ENCODE measurements around the gene PPP1R15B. TPM values are rescaled to one million over a fixed set of nuclear protein-coding genes. Genes with fewer than 3 reads are reported as not detected.
A peak's percentile ranks its signal among the peaks of the same experiment; 100 is the strongest.

Gene PPP1R15B
- total RNA-seq, 1 donor from 2014 or later, result 42.1 TPM

GRCh38 chr1:204447190-204447589, 35.6 kb upstream of the PPP1R15B start:
- H3K27me3 ChIP-seq (ENCODE audit: control insufficient read depth, insufficient read depth, low read length), result no peaks in the 10 kb centered on the region
- no peak for DNase-seq (ENCODE audit: low read depth)
- no peaks in the 10 kb centered on the region for H3K36me3 ChIP-seq (ENCODE audit: control insufficient read depth, insufficient read depth, low read length)
- TF ChIP-seq, protein P1, sequence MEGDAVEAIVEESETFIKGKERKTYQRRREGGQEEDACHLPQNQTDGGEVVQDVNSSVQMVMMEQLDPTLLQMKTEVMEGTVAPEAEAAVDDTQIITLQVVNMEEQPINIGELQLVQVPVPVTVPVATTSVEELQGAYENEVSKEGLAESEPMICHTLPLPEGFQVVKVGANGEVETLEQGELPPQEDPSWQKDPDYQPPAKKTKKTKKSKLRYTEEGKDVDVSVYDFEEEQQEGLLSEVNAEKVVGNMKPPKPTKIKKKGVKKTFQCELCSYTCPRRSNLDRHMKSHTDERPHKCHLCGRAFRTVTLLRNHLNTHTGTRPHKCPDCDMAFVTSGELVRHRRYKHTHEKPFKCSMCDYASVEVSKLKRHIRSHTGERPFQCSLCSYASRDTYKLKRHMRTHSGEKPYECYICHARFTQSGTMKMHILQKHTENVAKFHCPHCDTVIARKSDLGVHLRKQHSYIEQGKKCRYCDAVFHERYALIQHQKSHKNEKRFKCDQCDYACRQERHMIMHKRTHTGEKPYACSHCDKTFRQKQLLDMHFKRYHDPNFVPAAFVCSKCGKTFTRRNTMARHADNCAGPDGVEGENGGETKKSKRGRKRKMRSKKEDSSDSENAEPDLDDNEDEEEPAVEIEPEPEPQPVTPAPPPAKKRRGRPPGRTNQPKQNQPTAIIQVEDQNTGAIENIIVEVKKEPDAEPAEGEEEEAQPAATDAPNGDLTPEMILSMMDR (IDR thresholded peaks at IDR 0.05; ENCODE audit: insufficient read depth, low read length, poor library complexity, severe bottlenecking), result no peak
- no peak overlapping the region for H3K4me3 ChIP-seq (ENCODE audit: low read depth, low read length)

GRCh38 chr1:204446413-204447111, 34.9 kb upstream of the PPP1R15B start:
- TF ChIP-seq, protein P1 (IDR thresholded peaks at IDR 0.05; ENCODE audit: insufficient read depth, low read length, poor library complexity, severe bottlenecking), result peak; percentile 80
- DNase-seq (ENCODE audit: low read depth), result no peak
- Histone ChIP-seq H3K36me3 (ENCODE audit: control insufficient read depth, insufficient read depth, low read length) (no peaks in the 10 kb centered on the region), H3K4me3 (ENCODE audit: low read depth, low read length) (no peak overlapping the region), H3K27me3 (ENCODE audit: control insufficient read depth, insufficient read depth, low read length) (no peaks in the 10 kb centered on the region)

GRCh38 chr1:204445860-204446412, 34.3 kb upstream of the PPP1R15B start:
- H3K27me3 ChIP-seq (ENCODE audit: control insufficient read depth, insufficient read depth, low read length), result no peaks in the 10 kb centered on the region
- no peak overlapping the region for H3K4me3 ChIP-seq (ENCODE audit: low read depth, low read length)
- TF ChIP-seq, protein P1 (IDR thresholded peaks at IDR 0.05; ENCODE audit: insufficient read depth, low read length, poor library complexity, severe bottlenecking), result peak; percentile 57
- DNase-seq (ENCODE audit: low read depth), result no peak
- H3K36me3 ChIP-seq (ENCODE audit: control insufficient read depth, insufficient read depth, low read length), result no peaks in the 10 kb centered on the region

DNA sequence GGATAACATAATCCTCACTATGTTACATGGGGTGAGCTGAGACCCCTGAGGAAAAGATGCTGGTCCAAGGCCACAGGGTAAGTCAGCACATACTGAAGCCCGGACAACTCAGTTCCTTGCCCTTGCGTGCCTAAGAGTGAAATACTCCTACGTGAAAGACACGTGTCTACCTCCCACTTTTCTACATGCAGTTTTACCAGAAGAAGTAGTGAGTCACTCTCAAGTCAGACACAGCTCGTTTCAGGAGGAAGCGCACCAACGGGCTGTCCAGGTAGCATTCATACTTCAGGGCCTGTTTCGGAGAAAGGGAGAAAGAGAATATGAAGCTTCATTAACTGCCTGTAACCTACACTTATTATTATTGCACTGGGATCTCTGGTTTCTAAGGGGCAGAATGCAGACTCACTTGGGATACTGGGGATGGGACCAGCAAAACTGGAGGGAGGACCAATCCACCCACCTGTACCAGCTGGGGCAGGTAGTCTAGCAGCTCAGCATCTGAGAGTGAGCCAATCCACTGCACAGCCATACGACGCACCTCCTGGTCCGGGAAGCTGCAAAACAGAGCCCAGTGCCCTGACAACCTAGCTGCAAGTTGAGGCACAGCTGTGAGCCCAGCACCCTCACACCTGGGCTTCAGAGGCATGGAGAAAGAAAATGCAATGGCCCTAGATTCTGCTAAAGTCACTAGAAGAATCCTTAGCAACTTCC, 32.4 kb upstream of the PPP1R15B start:
- TF ChIP-seq, protein P1 (IDR thresholded peaks at IDR 0.05; ENCODE audit: insufficient read depth, low read length, poor library complexity, severe bottlenecking), result no peak
- no peak overlapping the region for H3K4me3 ChIP-seq (ENCODE audit: low read depth, low read length)
- DNase-seq (ENCODE audit: low read depth), result no peak
- H3K27me3 ChIP-seq (ENCODE audit: control insufficient read depth, insufficient read depth, low read length), result no peaks in the 10 kb centered on the region
- no peaks in the 10 kb centered on the region for H3K36me3 ChIP-seq (ENCODE audit: control insufficient read depth, insufficient read depth, low read length)

- Histone ChIP-seq H3K36me3 (ENCODE audit: control insufficient read depth, insufficient read depth, low read length) (no peaks in the 10 kb centered on the region), H3K4me3 (ENCODE audit: low read depth, low read length) (no peak overlapping the region), H3K27me3 (ENCODE audit: control insufficient read depth, insufficient read depth, low read length) (no peaks in the 10 kb centered on the region)
- TF ChIP-seq, protein P1 (IDR thresholded peaks at IDR 0.05; ENCODE audit: insufficient read depth, low read length, poor library complexity, severe bottlenecking), result no peak
- no peak for DNase-seq (ENCODE audit: low read depth)
Observed at GRCh38 chr1:204443260-204443619, 31.6 kb upstream of the PPP1R15B start.
